Endothelial cell of umbilical vein (primary cell): ENCODE measurements around the gene CNTNAP2.

Experiments
- CTCF ChIP-seq, 2 donors: IDR thresholded peaks; 1 replicate in 1 of 2; 2 replicates in 1 of 2; pipeline ENCODE4 v1.5.1; 2011; ENCODE audit warnings: low read length in 2 of 2, mild to moderate bottlenecking in 2 of 2, moderate library complexity in 2 of 2, control low read depth in 1 of 2, inconsistent platforms in 1 of 2, low read depth in 1 of 2; ENCODE audit not compliant: insufficient read depth in 1 of 2; ENCODE audit errors: extremely low read depth in 1 of 2
- EZH2 ChIP-seq: IDR thresholded peaks from 2 replicates; pipeline ENCODE4 v1.6.1; 2012; ENCODE audit warnings: borderline replicate concordance, low read depth, mild to moderate bottlenecking, moderate library complexity, low read length, inconsistent platforms; ENCODE audit not compliant: severe bottlenecking
- MAX ChIP-seq: IDR thresholded peaks from 2 replicates; pipeline ENCODE4 v1.6.1; 2011; ENCODE audit not compliant: insufficient read depth, insufficient read length

- no peak for TF ChIP-seq CTCF (IDR thresholded peaks at IDR 0.05; ENCODE audit: extremely low read depth in 1 of 2, insufficient read depth in 1 of 2, low read depth in 1 of 2, low read length in 2 of 2)
- no peak for TF ChIP-seq MAX
- TF ChIP-seq EZH2 = no peak
Measured at GRCh38 chr7:148400101-148400500, 2283.5 kb downstream of the CNTNAP2 start.
